GM12891 (cell line): ENCODE measurements around the gene SYT1.

Source experiments
- DNase-seq: peaks from one replicate; pipeline ENCODE4 v3.0.0; 2011; ENCODE audit warnings: low spot score; ENCODE audit not compliant: insufficient read length
- FAIRE-seq: peaks from 2 replicates; lab custom pipeline; 2011; peaks lifted over from hg19 to GRCh38; lab: Jason Lieb, UNC
- PAX5 ChIP-seq: IDR thresholded peaks from 2 replicates; pipeline ENCODE4 v1.6.1; 2011; ENCODE audit warnings: low read length, moderate library complexity, mild to moderate bottlenecking; ENCODE audit not compliant: insufficient read depth, severe bottlenecking
- POLR2A ChIP-seq: IDR thresholded peaks from 2 replicates; pipeline ENCODE4 v1.6.1; 2011; ENCODE audit warnings: low read depth, low read length, control low read depth
- POLR2AphosphoS5 ChIP-seq: IDR thresholded peaks from 2 replicates; pipeline ENCODE4 v1.6.1; 2011; ENCODE audit warnings: low read depth, low read length, control low read depth
- POU2F2 ChIP-seq: IDR thresholded peaks from 2 replicates; pipeline ENCODE4 v1.6.1; 2011; ENCODE audit warnings: low read depth, mild to moderate bottlenecking, control low read depth, low read length, moderate library complexity
- SPI1 ChIP-seq: IDR thresholded peaks from 2 replicates; pipeline ENCODE4 v1.6.1; 2011; ENCODE audit warnings: low read depth, low read length, control low read depth
- TAF1 ChIP-seq: IDR thresholded peaks from 2 replicates; pipeline ENCODE4 v1.6.1; 2011; ENCODE audit warnings: low read depth, low read length, control low read depth

Gene SYT1

DNA sequence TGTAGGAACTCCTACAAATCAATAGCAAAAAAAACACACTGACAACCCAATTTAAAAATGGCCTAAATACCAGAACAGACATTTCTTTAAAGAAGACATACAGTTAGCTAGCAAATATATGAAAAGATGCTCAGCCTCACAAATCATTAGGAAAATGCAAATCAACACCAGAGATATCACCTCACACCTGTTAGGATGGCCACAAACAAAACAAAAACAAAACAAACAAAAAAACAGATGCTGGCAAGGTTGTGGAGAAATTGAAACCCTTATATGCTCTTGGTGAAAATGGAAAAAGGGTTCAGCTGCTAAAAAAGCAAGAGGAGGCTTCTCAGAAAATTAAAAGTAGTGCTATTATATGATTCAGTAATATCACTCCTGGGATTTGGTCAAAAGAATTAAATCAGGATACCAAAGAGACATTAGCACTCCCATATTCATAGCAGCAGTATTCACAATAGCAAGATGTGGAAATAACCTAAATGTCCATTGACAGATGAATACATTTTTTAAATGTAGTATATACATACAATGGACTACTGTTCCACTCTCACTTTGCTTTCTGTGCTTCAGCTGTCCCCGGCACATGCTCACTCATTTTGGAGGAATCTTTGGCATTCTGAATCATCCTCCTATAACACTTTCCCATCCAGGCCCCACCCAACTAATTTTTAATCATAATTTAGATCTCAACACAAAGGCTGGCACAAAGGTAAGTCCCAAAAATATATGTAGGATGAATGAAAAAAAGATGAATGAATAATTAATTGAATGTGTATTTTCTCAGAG, 99.1 kb downstream of the SYT1 start:
- FAIRE-seq (no peak), DNase-seq (no peak)
- TF ChIP-seq POLR2A (no peak), PAX5 (no peak), SPI1 (no peak), TAF1 (no peak), POLR2AphosphoS5 (no peak), POU2F2 (no peak)

DNA sequence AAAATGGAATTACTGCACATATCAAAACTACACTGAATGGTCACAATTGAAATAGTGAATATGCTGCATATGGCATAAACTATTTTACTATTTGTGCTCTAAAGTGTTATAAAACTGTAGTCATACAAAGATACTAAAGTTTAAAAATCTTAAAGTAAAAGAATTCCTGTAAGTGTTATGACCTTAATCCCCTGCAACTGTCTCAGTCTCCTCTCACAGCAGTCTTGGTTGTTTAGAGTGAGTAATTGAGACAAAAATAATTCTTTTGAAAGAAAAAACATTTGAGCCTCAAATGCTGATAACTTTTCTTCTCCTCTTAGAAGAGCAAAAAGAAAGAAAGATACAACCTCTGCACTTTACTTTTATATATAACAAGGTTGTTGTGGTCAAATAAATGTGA, 99.9 kb downstream of the SYT1 start:
- FAIRE-seq, result no peak
- TF ChIP-seq TAF1 (no peak), POU2F2 (no peak), SPI1 (no peak), POLR2A (no peak), POLR2AphosphoS5 (no peak), PAX5 (no peak)
- no peak for DNase-seq

DNA sequence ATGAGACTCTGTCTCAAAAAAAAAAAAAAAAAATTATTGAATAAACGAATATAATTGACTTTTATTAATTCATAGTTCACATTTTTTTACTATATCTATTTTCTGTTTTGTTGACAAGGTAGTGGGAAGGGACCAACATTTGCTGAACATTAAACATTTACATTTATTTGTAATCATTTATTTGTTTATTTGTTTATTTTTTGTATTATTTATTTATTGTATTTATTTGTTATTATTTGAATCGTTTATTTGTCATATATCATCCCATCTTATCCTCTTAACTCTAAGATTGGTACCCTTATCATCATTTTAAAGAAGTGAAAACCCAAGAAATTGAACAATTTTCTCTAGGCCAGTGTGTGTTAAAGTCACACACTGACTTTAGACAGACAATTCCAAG, 101.5 kb downstream of the SYT1 start:
- DNase-seq, result no peak
- FAIRE-seq, result no peak
- no peak for TF ChIP-seq POLR2AphosphoS5
- no peak for TF ChIP-seq TAF1
- no peak for TF ChIP-seq PAX5
- TF ChIP-seq POU2F2, result no peak
- TF ChIP-seq POLR2A, result no peak
- TF ChIP-seq SPI1, result no peak

DNA sequence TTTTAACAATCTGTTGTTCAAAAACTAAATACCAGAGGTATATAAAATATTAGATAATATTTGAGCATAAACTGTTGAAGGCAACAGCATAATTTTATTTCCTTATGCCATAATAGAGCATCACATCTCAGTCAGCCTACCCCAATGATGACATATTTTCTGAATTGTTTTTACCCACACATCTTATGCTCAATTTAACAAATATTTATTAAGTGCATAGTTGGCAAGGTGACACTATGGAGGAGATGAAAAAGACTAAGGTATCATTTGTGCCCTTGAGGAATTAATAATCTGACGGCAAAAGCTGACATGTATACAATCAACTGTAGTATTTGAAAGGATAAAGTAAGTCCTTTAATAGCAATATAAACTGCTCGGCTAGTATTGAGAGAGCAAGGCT, 102.4 kb downstream of the SYT1 start:
- FAIRE-seq (no peak), DNase-seq (no peak)
- no peak for TF ChIP-seq TAF1
- TF ChIP-seq POLR2AphosphoS5, result no peak
- TF ChIP-seq POLR2A, result no peak
- TF ChIP-seq SPI1, result no peak
- no peak for TF ChIP-seq POU2F2
- TF ChIP-seq PAX5, result no peak

DNA sequence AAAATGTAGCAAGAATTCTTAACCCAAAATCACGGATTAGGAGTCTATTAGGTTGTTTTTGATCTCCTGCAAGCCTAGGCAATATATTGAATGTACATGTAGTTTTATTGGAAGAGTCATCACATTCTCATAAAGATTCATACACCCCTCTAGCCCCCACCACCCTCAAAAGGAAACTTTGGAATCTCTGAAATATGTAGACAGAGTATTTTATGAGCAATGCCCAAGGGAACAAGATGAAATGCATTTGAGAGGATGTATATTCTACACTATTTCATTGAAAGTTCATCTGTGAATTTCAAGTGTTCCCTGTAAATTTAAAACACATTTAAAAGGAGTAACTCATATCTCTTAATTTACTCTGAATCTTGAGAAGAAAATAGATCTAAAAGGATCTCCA, 103.7 kb downstream of the SYT1 start:
- DNase-seq (no peak), FAIRE-seq (no peak)
- TF ChIP-seq POLR2AphosphoS5, result no peak
- no peak for TF ChIP-seq TAF1

DNA sequence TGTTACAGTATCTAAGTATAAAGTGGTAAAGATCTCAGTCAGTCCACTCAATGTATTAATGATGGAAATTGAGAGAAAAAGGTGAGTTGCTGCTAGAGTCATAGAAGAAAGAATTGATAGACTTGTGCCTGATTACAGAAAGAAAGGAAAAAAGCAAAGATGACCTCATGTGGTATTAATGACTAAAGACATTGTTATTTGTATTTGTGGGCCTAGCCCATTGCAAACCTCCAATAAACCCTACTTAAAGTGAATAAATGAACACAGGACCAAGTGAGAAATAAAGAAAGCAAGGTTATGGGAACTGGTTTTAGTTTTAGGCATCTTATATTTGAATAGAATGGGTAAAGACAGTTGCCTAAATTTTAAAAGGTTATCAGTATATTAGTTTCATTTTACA, 105.5 kb downstream of the SYT1 start:
- no peak for TF ChIP-seq POLR2A
- no peak for TF ChIP-seq PAX5
- no peak for TF ChIP-seq POU2F2
- FAIRE-seq (no peak), DNase-seq (no peak)

DNA sequence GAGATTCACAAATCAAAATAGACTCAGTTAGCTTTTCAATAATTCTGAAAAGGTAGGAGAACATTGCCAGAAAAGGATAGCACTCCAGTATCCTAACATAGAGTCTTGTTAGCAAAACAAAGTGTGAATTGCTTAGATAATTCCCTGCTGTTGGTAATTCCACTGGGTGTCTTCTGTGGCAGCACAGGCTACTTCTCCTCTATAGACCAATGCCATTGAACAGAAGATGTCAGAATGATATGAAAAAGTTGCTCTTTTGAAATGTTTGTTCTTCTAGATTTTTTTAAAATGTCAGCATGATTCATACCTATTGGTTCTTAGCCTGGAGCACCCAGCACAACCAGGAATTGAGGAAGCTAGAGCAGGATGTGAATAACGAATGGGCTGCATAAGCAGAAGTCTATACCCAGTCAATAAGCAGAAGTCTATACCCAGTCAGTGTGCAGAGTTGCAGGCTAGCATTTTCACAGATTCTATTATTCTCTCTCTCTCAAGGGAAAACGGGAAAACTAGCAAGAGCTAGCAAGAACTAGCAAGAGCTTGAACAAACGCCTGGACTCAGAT, 112.8 kb downstream of the SYT1 start:
- TF ChIP-seq POLR2AphosphoS5 (no peak), SPI1 (no peak), PAX5 (no peak), TAF1 (no peak), POU2F2 (no peak), POLR2A (no peak)
- no peak for DNase-seq

DNA sequence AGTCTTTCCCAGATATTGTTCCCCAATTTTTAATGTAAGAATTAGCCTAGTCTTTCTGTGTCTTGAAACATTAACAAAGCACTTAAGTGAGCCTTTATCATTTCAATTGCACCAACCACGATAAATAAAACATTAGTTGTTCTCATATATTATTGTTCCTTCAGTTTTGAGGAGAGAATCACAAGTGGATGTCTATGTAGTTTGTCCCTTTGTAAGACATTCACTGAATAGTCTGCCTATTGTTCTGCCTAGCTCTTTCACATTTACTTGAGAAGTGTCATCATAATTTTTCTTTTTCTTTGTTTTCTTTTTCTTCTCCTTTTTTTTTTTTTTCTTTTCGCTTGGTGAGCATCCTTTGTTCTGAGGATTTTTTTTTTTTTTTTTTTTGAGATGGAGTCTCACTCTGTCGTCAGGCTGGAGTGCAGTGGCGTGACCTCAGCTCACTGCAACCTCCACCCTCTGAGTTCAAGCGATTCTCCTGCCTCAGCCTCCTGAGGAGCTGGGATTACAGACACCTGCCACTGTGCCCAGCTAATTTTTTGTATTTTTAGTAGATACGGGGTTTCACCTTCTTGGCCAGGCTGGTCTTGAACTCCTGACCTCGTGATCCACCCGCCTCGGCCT, 129.7 kb downstream of the SYT1 start:
- FAIRE-seq (no peak), DNase-seq (no peak)
- TF ChIP-seq POLR2AphosphoS5 (no peak), POLR2A (no peak), PAX5 (no peak), POU2F2 (no peak), SPI1 (no peak), TAF1 (no peak)

More for the DNA sequence above, 112.8 kb downstream of the SYT1 start:
- FAIRE-seq, result no peak

DNA sequence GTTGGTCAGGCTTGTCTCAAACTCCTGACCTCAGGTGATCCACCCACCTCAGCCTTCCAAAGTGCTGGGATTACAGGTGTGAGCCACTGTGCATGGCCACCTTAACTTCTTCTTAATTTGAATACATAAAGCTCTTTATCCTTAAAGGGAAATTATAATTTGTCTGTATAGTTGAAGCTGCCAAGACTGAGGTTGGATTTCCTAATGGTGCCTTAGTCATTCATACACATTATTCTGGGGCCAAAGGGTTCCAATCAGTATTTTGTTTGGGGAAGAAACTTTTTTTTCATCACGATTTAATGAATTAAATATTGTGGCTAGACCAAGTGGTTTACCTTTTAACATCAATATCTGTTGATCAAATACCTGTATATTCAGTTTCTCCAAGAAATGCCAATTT, 135.9 kb downstream of the SYT1 start:
- FAIRE-seq (no peak), DNase-seq (no peak)

DNA sequence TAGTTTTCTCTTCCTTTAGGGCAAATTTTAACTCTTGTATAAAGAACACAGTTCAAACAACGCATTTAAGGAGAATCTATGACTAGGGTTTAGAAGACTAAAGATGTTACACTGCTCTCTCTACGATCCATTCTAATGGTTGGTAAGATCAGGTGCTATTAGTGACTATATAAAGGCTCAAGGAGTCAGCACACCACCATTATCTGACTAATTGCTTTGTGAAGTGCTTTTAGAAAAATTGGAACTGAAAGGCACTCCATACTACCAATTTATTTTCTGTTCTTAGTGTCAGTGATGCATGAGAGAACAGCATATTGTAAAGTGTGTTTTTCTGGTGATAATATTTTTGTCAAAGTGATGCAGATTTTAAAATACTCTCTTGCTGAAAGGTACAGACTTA, 136.8 kb downstream of the SYT1 start:
- DNase-seq (no peak), FAIRE-seq (no peak)
- TF ChIP-seq PAX5, result no peak
- TF ChIP-seq POLR2A, result no peak
- TF ChIP-seq POLR2AphosphoS5, result no peak
- no peak for TF ChIP-seq TAF1
- no peak for TF ChIP-seq SPI1
- no peak for TF ChIP-seq POU2F2

More for the DNA sequence above, 135.9 kb downstream of the SYT1 start:
- TF ChIP-seq POLR2AphosphoS5 (no peak), TAF1 (no peak), POLR2A (no peak), POU2F2 (no peak), SPI1 (no peak)
